Fibroblast of villous mesenchyme (primary cell): ENCODE measurements around the gene AP1G2. TPM values are rescaled to one million over a fixed set of nuclear protein-coding genes. Genes with fewer than 3 reads are reported as not detected.

Source experiments
- DNase-seq: peaks from one replicate; pipeline ENCODE4 v3.0.0-alpha.2; 2010; ENCODE audit warnings: low read depth
- H3K4me3 ChIP-seq: 2 replicates; pipeline ENCODE4 v1.5.1; 2011; ENCODE audit warnings: low read depth, mild to moderate bottlenecking, low read length
- total RNA-seq: library from RNA; depleted of rRNA; stranded (reverse); fragments of >200 nt; gene quantifications from 2 replicates; pipeline ENCODE4 v1.2.3, GENCODE V29; 2012
- TF ChIP-seq, protein P1 (sequence below): IDR thresholded peaks from 2 replicates; pipeline ENCODE4 v1.5.1; 2012; ENCODE audit warnings: low read depth, mild to moderate bottlenecking, low read length; ENCODE audit not compliant: insufficient read depth

The AP1G2 gene
- total RNA-seq, 1 donor = 18.1 TPM

DNA sequence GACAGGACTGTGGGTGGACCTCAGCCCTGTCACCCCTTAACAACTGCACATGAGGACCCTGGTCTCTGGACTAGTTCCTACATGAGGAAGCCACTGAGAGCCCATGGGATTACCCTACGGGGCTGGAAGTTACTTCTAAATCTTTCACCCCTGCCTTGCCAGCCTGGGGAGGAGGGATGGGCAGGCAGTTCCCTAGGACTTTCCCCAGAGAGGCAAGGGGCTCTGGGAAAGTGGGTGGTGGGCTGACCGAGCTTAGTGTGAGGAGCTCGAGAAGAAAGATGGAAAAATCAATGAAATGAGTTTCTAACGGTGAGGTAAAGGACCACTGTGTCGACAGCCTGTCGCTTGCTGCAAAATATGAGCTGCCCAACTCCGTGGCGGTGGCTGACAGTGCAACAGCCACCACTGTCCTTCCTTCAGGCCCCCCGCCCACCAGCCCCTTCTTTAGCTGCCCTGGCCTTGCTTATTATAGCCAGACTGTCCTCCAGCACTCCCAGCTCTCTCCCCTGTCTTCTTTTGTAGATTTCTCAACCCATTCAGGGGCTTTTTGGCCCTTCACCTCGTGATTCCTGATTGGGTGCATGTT, 21.0 kb downstream of the AP1G2 start:
- TF ChIP-seq, protein P1, sequence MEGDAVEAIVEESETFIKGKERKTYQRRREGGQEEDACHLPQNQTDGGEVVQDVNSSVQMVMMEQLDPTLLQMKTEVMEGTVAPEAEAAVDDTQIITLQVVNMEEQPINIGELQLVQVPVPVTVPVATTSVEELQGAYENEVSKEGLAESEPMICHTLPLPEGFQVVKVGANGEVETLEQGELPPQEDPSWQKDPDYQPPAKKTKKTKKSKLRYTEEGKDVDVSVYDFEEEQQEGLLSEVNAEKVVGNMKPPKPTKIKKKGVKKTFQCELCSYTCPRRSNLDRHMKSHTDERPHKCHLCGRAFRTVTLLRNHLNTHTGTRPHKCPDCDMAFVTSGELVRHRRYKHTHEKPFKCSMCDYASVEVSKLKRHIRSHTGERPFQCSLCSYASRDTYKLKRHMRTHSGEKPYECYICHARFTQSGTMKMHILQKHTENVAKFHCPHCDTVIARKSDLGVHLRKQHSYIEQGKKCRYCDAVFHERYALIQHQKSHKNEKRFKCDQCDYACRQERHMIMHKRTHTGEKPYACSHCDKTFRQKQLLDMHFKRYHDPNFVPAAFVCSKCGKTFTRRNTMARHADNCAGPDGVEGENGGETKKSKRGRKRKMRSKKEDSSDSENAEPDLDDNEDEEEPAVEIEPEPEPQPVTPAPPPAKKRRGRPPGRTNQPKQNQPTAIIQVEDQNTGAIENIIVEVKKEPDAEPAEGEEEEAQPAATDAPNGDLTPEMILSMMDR = no peak

DNA sequence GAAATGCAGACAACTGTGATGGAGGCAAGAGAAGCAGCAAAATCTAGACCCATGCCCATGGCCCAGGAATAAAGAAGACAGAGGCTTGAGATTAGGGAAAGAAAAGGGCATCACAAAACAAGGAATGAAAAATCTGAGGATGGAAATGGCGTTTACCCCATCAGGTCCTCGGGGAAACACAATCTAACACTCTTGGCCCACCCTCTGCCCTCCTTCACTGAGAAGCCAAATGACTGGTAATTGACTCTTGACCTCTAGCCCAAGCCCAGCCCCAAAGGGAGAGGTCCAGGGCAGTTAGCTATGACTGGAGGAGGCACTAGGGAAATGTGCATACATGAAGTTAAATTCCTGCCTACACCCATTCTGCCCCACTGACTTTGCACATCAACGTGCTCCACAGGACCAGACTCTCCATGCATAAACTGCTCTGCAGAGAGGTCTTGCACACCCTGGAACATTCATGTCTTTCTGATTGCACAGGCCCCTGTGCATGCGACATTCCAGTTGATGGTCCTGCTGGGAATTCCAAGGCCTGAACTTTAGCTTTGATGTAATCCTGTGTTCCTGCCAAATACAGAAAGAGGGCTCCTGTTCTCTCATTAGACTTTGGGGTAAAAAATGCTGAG, 21.7 kb downstream of the AP1G2 start:
- no peak for DNase-seq
- TF ChIP-seq, protein P1 = no peak
- no peak overlapping the region for H3K4me3 ChIP-seq

More for the DNA sequence above, 21.0 kb downstream of the AP1G2 start:
- DNase-seq = no peak
- H3K4me3 ChIP-seq = no peak overlapping the region

DNA sequence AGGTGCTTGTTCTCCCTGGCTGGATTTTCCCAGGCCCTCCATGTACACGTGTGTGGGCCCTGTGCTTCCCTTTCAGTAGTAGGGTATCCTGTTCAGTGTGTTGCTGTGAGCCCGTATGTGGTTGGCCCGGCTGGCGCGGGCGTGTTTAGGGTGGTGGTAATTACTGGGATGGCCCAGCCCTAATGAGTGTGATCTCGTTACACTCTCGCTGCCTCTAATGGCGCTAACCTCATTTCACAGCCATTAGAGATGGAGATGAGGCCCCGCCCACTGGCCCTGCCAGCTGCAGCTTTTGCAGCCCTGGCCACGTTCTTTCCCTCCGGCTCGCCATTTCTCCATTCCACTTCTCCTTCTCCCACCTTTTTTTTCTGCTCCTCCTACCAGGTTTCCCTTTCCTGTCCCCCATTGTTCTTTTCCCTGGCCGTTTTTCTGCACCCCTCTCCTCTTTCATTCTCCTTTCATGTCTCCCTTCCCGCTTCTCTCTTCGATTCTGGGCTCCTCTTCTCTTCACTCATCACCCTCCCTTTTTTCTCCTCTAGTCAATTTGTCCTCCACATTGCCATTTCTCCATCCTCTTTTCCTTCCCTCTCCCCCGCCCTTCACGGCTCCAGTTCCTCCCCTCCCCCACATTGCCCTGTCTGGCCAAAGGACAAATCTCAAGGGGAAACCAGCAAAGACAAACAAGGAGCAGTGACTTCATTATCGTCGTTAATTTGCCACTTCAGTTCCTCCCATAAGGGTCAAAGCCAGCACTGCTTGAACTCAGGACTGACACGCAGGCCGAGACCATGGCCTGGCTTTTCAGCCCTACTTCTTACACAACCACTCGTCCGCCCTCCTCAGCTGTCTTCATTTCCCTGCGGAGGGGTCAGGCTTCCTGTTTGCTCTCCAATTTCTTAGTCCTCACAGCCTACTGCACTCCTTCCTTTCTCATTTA, 22.8 kb downstream of the AP1G2 start:
- TF ChIP-seq, protein P1 = no peak
- no peak overlapping the region for H3K4me3 ChIP-seq
- DNase-seq = no peak

DNA sequence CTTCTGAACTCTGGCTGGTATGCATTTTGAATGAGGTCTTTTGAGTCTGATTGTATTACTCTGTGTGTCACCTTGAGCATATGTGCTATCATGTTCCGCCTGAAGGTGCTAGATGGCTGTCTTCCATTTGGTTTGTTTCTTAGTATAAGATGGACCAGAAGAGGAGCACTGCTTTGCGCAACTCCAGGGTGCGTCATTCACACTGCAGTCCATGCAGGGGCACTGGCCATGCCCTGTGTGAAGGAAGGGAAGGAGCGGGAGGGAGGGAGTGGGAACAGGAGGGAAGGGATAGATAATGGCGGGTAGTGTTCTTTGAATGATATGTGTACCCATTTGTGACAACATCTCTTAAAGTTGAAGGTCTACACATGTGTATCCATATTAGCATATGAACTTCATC, 24.2 kb downstream of the AP1G2 start:
- H3K4me3 ChIP-seq = no peak overlapping the region
- DNase-seq = no peak
- TF ChIP-seq, protein P1 = no peak

DNA sequence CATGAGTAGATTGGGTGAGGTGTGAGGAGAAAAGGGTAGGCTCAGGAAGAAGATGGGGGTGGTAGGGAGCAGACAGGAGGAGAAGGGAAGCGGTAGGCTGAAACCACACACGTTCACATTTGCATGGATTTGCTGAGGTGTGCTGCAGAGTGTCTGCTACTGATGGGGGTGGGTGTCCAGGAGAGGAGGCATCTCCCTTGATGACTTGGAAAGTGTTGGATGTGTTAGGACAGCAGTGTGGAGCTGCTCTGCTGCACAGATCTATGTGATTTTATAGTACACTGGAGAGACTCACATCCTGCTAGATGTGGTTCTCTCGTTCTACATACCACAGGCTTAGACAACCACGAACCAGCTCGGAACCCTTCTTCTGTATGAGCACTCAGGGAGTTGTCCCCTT, 25.3 kb downstream of the AP1G2 start:
- TF ChIP-seq, protein P1 = no peak
- no peak for DNase-seq
- no peak overlapping the region for H3K4me3 ChIP-seq

DNA sequence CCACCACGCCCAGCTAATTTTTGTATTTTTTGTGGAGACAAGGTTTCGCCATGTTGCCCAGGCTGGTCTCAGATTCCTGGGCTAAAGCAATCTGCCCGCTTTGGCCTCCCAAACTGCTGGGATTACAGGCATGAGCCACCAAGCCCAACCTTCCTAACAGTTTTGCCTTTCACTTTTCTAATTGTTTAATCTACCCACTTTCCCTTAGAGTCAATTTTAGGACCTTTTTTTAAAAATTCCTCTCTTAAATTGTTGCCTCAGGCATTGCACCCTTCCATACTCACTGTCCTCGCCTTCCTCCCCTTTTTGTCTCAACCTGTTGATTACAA, 27.5 kb downstream of the AP1G2 start:
- H3K4me3 ChIP-seq = no peak overlapping the region
- TF ChIP-seq, protein P1 = no peak
- DNase-seq = no peak
